Measurements from ENCODE around the gene RBMS1. TPM values are rescaled to one million over a fixed set of nuclear protein-coding genes. Genes with fewer than 3 reads are reported as not detected.

RBMS1 gene
- total RNA-seq, 4 donors from 2014 or later, result 26.3 to 52.5 (median 37.5) TPM

- no peaks in the 10 kb centered on the region for H3K27me3 ChIP-seq
- no peaks in the 10 kb centered on the region for H3K9me3 ChIP-seq
- no peak overlapping the region for H3K4me3 ChIP-seq
- H3K4me1 ChIP-seq, result peaks cover 0 to 50% (median 5%) of the 10 kb centered on the region in 3 donors
- no peak for DNase-seq
- intact Hi-C loops (cut with DNase I), result no loop called here
- WGBS, 2 donors, result 79 to 100% methylated on average over 1 of the region's 1 CpG
- no peak for TF ChIP-seq CTCF (IDR thresholded peaks at IDR 0.05)
- TF ChIP-seq POLR2A (IDR thresholded peaks at IDR 0.05), result no peak
- no peaks in the 10 kb centered on the region for H3K36me3 ChIP-seq
- peak overlapping the region; percentile 72 to 89 (median 83) for H3K27ac ChIP-seq
Observed at GRCh38 chr2:160256507-160256906, 237.1 kb downstream of the RBMS1 start.

- intact Hi-C loops (cut with DNase I), result no loop called here
- no peak overlapping the region for H3K4me3 ChIP-seq
- no peak for DNase-seq
- H3K4me1 ChIP-seq, result peaks cover 0 to 50% (median 5%) of the 10 kb centered on the region in 3 donors
- no peaks in the 10 kb centered on the region for H3K27me3 ChIP-seq
- no peaks in the 10 kb centered on the region for H3K36me3 ChIP-seq
- H3K9me3 ChIP-seq, result no peaks in the 10 kb centered on the region
- 100% methylated on average over 1 of the region's 1 CpG for WGBS, 2 donors
- TF ChIP-seq CTCF (IDR thresholded peaks at IDR 0.05) (no peak), POLR2A (IDR thresholded peaks at IDR 0.05) (no peak)
- H3K27ac ChIP-seq, result peak overlapping the region in 1 of 4 donors; percentile 89
Observed at GRCh38 chr2:160255408-160255807, 238.2 kb downstream of the RBMS1 start.

GRCh38 chr2:160254189-160254762 is 239.3 kb downstream of the RBMS1 start:
- Histone ChIP-seq H3K4me1 (peaks cover 0 to 50% (median 5%) of the 10 kb centered on the region in 3 donors), H3K9me3 (no peaks in the 10 kb centered on the region), H3K4me3 (no peak overlapping the region), H3K27me3 (no peaks in the 10 kb centered on the region), H3K36me3 (no peaks in the 10 kb centered on the region), H3K27ac (no peak overlapping the region)
- WGBS, 2 donors, result 80 to 89% methylated on average over 6 of the region's 6 CpGs
- intact Hi-C loops (cut with DNase I), result loop anchor here (5.0 kb wide), 1 partner anchor 68 kb away; no protein-coding TSS in a partner anchor
- TF ChIP-seq CTCF (IDR thresholded peaks at IDR 0.05), result no peak
- TF ChIP-seq POLR2A (IDR thresholded peaks at IDR 0.05), result no peak
- DNase-seq, result no peak

- TF ChIP-seq POLR2A (IDR thresholded peaks at IDR 0.05) (no peak), CTCF (IDR thresholded peaks at IDR 0.05) (no peak)
- no peak overlapping the region for H3K4me3 ChIP-seq
- intact Hi-C loops (cut with DNase I), result loop anchor here (5.0 kb wide), 1 partner anchor 69 kb away; no protein-coding TSS in a partner anchor
- H3K9me3 ChIP-seq, result no peaks in the 10 kb centered on the region
- H3K27ac ChIP-seq, result no peak overlapping the region
- no peak for DNase-seq
- no peaks in the 10 kb centered on the region for H3K27me3 ChIP-seq
- WGBS, 2 donors, result 65 to 70% methylated on average over 9 of the region's 9 CpGs
- no peaks in the 10 kb centered on the region for H3K36me3 ChIP-seq
- peaks cover 0 to 50% (median 5%) of the 10 kb centered on the region in 3 donors for H3K4me1 ChIP-seq
Observed at GRCh38 chr2:160253440-160254188, 240.0 kb downstream of the RBMS1 start.

- no peaks in the 10 kb centered on the region for H3K9me3 ChIP-seq
- 53 to 74% methylated on average over 1 of the region's 1 CpG for WGBS, 2 donors
- no peaks in the 10 kb centered on the region for H3K36me3 ChIP-seq
- intact Hi-C loops (cut with DNase I), result loop anchor here (5.0 kb wide), 1 partner anchor 69 kb away; no protein-coding TSS in a partner anchor
- no peak for DNase-seq
- no peak overlapping the region for H3K27ac ChIP-seq
- H3K4me3 ChIP-seq, result no peak overlapping the region
- no peaks in the 10 kb centered on the region for H3K27me3 ChIP-seq
- H3K4me1 ChIP-seq, result peaks cover 0 to 45% (median 5%) of the 10 kb centered on the region in 3 donors
- no peak for TF ChIP-seq CTCF (IDR thresholded peaks at IDR 0.05)
- TF ChIP-seq POLR2A (IDR thresholded peaks at IDR 0.05), result no peak
Observed at GRCh38 chr2:160252900-160253299, 240.7 kb downstream of the RBMS1 start.

All from esophagus squamous epithelium (tissue), 5 donors.